ENCODE results near the gene SCYGR3.
"Not testable (repeated sequence)": the region's sequence is repeated elsewhere in the genome, so short reads cannot be mapped to it uniquely, and the experiment has no call there.

Gene SCYGR3

DNA sequence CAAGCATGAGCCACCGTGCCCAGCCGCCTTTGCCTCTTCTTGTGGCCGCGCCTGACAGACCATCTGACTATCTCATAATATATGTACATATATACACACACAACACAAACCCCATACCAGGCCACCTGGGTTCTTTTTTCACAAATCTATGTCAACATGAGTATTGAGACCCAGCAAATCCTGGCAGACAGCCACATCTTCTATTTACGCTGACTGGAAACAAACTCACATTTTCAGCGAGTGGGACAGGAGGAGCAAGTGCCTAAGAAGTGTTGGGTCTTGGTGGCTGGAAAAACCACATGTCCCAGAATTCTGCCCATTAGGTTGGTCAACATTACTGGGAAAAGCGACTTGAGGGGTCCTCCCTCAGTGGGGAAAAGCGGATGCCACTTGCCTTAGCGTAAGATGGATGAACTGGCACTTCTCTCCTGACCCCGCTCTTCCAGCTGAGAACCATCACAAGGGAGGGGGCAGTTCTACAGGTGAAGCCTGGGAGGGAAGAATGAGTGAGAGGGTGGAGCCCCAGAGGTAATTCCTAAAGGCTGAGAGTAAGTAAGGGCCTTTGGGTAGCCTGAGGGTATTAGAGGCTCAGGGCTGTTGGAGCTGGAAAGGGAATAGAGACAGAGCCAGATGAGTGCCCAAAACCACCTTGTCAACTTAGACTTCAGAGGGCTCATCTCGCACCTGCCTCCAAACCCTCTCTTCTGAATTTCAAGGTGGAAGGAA lies 1.9 kb downstream of the SCYGR3 start:
- DNase-seq: no peak

DNA sequence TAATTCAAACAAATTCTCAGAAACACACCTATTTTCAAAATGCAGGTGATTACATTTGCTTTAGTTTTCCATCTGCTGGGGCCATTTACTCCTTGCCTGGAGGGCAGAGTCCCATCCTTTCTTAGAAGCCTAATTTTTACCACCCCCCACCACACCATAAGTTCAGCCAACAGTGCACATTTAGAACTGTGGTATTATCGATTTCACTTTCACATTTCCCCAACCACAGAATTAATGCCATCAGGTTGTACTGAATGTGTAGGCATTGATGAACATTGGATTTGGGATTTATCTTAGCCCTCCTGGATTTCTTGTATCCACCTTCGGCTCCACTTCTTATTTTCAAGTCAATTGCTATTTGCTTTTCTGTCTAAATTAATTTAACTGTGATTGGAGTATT lies 4.5 kb downstream of the SCYGR3 start:
- DNase-seq: no peak

DNA sequence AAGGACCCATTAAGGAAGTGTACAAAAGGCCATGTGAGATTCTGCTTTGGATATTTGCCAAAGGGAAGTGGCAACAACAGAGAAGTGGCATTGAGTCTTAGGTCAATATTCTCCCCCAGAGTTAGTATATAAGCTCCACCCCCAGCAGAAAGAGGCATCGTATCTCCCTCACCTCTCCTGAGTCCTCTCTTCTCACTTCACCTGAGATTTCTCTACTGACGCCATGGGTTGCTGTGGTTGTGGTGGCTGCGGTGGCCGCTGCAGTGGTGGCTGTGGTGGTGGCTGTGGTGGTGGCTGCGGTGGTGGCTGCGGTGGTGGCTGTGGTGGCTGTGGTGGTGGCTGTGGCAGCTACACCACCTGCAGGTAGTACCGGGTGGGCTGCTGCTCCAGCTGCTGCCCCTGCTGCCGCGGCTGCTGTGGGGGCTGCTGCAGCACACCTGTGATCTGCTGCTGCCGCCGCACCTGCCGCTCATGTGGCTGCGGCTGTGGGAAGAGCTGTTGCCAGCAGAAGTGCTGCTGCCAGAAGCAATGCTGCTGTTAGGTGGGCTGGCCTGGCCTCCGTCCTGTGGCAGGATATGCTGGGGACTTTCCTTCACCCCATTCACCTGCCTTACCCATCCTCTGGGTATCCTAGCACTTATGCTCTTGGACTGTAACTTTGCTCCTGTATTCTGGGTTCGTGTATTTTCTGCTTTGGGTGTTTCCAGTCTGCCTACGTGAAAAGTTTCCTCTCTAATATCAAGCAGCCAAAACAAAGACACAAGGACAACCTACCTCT lies 5.9 kb downstream of the SCYGR3 start:
- no peak for DNase-seq

DNA sequence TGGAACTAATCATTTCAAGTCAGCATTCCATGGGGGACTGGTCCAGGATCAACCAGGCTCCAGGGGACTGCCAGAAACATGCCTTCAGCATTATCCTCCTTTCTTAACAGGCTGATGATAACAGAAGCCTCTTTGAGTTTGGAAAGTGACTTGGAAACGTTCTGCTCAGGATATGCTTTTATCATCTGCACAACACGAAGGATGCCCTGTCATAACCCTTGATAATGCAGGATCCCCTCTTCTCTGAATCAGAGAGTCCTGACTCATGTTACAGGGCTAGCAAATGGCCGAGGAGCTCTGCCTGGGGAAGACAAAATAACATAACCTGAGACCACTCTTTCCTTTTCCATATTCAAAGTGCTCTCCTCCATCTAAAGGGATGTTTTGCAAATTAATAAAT lies 6.7 kb downstream of the SCYGR3 start:
- no peak for DNase-seq

DNA sequence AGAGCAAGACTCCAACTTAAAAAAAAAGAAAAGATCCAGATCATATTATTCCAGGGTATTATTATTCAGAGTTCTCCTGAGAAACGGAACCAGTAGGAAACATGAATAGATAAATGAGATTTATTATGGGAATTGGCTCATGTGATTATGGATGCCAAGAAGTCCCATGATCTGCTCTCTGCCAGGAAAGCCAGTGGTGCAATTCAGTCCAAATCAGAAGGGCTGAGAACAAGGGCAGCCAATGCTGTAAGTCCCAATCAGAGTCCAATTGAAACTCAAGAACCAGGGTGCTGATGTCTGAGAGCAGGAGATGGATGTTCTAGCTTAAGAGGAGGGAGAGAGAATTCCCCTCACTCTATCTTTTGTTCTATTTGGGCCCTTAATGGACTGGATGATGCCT lies 8.2 kb downstream of the SCYGR3 start:
- no peak for DNase-seq

DNA sequence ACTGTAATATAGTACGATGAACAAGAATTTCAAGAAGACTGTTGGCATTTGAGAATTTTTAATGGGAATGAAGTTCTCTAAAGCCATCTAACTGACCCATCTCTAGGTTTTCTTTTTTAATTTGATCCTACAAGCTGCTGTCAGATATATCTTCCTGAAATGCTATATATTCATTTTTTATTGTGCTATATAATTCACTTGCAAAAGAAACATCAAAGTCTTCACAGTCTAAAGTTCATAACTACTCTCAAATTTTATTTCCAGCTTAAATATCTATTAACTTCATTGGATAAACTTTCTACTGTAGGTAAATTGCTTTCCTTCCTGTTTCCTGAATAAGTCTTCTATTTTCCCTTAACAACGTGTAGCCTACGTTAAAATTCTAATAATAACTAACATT lies 12.3 kb downstream of the SCYGR3 start:
- no peak for DNase-seq

DNA sequence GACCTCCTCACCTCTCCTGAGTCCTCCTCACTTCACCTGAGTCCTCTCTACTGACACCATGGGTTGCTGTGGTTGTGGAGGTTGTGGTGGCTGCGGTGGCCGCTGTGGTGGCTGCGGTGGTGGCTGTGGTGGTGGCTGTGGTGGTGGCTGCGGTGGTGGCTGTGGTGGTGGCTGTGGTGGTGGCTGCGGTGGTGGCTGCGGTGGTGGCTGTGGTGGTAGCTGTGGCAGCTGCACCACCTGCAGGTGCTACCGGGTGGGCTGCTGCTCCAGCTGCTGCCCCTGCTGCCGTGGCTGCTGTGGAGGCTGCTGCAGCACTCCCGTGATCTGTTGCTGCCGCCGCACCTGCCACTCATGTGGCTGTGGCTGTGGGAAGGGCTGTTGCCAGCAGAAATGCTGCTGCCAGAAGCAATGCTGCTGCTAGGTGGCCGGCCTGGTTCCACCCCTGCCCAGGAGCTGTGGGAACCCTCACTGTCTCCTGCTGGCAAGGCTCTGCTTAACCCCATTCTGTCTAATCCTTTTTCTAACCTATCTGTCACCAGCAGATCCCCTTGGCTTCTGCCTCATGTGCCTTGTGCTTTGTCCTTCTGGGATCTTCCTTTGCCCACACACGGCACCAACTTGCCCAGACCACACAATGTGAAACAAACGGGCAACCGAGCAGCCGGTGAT lies 15.7 kb downstream of the SCYGR3 start, which contains the start of gene SCYGR2:
Gene SCYGR2, plus strand, starts transcription at position 59 of the 669 bp plus-strand sequence. Its CDS starts 0 bp downstream, at position 59.
- DNase-seq: not testable (repeated sequence)

DNA sequence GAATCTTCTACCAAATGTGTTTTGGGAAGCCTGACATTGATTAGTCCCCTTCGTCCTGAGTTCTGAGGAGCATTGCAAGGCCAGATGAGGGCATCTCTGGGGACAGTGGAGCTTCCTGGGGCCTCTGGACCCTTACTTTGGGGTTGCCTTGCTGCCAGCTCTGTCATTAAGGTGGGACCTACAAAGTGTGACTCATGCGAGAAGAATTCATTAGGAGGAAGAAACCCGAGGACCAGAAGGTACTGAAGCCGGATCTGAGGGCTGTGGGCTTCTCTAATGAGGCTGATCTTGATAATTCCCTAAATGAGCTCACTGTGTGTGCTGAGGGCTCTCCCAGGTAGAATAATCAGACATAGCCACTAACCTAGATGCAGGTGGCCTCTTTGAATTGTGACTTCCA lies 16.6 kb downstream of the SCYGR3 start:
- DNase-seq: no peak

DNA sequence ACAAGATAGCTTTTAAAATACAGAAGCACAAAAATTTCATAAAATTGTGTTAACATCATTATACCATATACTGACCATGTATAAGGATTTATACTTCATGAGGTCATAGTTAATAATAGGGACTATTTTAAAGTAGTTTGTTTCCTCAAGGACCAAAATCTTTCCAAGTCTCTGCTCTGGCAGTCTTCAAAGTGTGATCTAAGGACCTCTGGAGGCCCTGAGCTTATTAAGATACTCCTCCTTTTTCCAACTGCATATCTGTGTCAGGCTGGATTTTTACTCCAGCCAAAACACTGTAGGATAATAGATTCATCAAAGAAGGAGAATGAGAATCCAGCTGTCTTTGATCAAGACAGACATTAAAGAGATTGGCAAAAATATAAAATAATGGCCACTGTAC lies 17.6 kb downstream of the SCYGR3 start:
- DNase-seq: no peak

DNA sequence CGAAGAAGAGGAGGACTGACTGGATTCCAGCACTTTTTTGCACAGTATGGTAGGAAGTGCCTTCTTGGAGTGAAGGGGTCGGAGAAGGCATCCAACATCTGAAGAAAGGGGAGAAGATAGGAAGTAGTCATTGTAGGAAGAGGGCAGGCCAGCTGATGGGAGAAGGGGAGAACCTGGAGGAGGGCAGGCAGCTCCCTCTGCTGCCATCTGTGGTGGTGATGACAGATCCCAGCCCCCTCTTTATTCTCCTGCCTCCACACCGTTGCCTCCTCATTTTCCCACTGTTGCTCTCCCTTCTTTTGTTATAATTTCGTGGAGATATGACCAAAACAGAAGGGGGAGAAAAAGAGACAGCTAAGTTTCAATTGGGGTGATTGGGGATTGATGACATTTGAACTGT lies 18.8 kb downstream of the SCYGR3 start:
- DNase-seq: no peak

DNA sequence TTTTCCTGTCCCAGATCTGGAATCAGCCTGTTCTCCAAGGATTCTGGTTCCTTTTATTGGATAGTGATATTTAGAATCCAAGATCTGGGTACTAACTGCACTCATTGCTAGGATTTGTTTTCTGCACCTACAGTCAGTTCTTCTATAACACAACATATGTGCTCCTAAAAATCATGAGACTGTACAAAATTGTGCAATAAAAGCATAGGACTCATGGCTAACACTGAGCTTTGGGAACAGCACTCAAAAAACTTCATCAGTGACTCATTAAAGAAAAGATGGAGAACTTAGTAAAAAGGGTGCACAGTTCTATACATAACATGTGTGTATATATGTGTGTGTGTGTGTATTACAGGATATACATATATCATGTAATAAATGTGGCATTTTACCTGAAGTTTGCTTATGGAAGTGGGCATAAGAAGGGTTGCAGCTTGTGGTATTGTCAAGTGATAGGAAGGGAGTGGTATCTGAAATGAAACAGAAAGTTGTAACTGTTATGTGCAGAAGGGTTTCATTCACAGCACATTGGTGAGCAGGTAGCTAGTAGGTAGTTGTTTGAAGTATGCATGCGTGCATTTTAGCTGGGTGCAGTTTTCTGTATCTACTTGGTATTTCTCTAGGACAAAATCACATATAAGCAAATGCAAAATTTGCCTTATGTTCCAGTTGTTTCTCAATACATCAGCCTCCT lies 21.8 kb downstream of the SCYGR3 start:
- DNase-seq: no peak

DNA sequence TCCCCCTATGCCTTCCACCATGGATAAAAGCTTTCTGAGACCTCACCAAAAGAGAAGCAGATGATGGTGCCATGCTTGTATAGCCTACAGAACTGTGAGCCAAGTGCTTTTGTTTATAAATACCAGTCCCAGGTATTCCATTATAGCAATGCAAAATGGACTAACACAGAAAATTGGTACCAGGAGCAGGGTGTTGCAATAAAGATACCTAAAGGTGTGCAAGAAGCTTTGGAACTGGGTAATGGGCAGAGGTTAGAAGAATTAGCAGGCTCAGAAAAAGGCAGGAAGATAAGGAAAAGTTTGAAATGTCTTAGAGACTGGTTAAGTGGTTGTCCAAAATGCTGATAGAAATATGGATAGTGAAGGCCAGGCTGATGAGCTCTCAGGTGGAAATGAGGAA lies 32.3 kb downstream of the SCYGR3 start:
- no peak for DNase-seq

DNA sequence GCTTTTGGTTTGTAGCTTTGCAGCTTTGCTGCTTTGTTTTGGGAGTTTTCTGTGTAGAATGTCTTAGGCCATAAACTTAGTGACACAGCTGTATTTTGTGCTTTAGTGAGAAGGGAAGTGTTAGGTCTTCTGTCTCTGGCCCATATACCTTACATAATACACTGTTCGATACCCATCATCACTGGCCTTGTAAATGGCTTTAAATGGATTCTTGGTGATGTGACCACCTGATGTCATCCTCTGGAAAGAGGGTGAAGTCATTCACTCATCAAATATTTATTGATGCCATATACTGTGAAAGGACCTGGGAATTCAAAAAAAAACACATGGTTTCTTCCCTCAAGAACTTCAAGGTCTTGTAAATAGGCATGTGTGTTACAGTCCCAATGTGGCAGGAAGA lies 34.8 kb downstream of the SCYGR3 start:
- no peak for DNase-seq

DNA sequence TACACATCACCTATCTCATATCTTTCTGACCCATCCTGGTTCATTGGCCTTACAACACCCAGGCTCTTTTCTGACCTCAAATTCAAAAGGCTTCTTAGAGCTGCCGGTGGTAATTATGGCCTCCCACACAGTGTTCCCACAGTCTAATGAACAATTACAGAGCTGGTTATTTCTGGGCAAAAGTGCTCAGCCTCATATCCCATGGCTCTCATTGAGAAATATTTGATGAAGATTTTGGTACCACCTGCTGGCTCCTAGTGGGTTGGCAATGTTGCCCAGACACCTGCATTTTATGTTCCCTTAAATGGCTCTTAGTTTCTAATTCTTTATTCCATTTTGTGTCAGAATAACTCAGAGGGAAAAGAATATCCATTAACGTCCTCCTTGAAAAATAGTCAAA lies 36.0 kb downstream of the SCYGR3 start:
- DNase-seq: no peak

DNA sequence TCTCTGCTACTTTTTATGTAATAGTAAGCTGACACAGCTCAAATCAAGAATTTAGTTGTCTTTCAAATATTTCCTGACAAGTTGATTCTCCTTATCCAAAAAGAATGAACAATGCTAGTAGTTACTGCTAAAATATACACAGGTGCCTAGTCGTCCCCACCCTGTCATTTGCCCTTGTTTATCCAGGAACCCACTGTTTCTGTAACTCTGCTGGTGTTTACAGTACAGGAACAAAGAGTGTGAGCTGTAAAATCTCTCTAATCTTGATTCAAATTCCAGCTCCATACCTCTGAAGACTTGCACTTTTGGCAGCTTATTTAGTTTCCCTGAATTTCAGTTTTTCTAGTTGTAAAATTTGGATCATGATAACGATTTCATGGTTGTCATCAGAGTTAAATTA lies 37.1 kb downstream of the SCYGR3 start:
- no peak for DNase-seq

DNA sequence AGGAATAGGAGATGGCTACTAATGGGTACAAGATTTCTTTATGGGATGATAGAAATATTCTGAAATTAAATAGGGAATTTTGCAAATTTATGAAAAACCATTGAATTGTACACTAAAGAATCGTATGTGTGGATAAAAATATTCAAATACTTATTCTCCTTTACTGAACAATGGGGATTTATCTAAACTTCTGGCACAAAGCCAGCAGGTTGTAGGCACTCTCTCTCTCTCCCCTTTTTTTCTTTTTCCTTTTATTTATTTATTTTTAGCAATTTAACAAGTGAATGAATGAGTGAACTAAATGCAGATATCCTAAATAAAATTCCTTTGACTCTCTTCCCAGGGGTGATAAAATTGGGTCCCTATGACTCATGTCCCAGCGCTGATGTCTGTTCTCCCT lies 37.8 kb downstream of the SCYGR3 start:
- DNase-seq: no peak

DNA sequence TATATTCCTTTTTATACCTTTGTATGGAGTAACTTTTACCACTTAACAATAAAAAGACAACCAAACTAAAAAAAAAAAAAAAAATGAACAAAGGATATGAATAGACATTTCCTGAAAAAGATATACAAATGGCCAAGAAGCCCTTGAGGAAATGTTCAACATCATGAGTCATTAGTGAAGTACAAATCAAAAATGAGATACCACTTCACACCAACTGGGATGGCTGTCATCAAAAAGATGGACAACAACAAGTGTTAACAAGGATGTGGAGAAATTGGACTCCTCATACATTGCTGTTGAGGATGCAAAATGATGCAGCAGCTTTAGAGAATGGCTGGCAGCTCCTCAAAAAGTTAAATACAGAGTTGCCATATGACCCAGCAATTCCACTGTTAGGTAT lies 38.5 kb downstream of the SCYGR3 start:
- no peak for DNase-seq

DNA sequence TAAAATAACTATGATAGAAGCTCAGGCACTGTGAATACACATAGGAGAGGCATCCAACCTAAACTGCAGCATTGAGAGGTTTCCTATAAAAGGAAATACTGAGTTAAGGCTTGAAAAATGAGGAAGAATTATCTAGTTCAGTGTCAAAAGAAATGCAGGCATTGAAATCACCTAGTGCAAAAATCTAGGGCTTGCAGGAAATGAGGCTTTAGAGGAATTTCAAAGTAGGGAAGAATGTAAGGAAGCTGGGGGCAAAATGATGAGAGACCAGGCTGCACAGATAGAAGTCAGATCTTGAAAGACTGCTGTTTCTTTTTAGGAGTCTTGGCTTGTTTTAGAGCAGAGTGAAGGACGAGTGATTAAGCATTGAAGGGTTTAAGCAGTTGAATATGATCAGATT lies 44.0 kb downstream of the SCYGR3 start:
- DNase-seq: no peak

DNA sequence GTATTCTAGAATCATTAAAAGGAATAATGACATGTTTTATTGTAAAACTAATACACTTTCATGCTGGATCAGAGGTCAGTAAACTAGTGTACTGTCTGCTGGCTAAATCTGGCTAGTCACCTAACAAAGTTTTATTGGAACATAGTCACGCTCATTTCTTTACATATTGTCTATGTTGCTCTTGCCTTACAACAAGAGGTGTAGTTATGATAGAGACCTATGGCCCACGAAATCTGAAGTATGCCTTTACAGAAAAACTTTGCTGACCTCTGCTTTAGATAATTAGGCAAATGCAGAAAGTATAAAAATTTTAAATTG lies 45.8 kb downstream of the SCYGR3 start:
- no peak for DNase-seq

DNA sequence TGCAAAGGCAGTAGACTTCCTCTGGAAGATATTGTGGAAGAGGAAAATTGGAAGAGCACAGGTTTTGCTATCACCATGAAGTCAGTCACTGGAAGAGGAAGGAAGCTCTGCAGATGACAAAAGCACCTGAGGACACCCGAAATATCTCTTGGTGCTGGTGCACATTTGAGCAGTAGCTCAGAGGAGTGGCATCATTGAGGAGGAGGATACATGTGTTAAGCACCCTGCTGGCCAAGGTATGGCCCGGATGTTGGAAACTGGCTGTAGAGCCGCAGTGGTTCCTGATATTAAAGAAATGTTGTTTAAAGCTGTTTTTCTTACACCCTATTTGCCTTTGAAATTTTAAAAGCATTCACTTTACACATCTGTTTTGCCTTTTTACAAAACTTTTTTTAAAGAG lies 48.6 kb downstream of the SCYGR3 start:
- DNase-seq: no peak

DNA sequence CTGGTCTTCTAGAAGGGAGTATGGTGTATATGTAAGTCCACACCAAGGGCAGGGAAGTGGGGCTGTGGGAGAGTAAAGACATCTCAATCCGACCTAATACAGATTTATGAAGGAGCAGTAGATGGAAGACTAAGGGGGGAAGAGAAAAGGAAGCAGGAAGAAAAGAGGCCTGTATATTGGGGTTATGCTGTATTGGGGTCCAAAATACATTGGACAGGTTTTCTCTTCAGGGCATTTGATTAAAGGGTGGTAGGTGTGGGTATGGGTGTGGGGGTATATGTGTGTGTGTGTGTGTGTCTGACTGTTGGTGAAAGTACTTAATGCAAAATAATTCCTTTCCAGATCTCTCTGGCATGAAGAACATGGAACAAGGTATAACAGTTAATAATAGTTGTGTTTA lies 49.6 kb downstream of the SCYGR3 start:
- DNase-seq: no peak
